ENCODE measurements around the gene PRDX4.

DNA sequence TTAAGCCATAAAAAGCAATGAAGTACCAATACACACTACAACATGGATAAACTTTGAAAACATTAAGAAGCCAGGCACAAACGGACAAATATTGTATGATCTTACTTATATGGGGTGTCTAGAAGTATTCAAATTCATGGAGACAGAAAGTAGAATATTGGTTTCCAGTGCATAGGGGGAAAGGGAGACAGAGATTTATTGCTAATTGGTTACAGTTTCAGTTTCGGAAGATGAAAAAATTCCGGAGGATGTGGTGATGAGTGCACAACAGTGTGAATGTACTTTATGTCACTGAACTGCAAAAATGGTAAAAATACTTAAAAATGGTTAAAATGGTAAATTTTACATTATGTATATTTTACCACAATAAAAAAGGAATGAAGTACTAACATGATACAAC, 5.1 kb upstream of the PRDX4 start:
- TF ChIP-seq, protein P1, sequence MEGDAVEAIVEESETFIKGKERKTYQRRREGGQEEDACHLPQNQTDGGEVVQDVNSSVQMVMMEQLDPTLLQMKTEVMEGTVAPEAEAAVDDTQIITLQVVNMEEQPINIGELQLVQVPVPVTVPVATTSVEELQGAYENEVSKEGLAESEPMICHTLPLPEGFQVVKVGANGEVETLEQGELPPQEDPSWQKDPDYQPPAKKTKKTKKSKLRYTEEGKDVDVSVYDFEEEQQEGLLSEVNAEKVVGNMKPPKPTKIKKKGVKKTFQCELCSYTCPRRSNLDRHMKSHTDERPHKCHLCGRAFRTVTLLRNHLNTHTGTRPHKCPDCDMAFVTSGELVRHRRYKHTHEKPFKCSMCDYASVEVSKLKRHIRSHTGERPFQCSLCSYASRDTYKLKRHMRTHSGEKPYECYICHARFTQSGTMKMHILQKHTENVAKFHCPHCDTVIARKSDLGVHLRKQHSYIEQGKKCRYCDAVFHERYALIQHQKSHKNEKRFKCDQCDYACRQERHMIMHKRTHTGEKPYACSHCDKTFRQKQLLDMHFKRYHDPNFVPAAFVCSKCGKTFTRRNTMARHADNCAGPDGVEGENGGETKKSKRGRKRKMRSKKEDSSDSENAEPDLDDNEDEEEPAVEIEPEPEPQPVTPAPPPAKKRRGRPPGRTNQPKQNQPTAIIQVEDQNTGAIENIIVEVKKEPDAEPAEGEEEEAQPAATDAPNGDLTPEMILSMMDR (IDR thresholded peaks at IDR 0.05; ENCODE audit: borderline replicate concordance, extremely low read depth, low read length, poor library complexity, severe bottlenecking): no peak
- TF ChIP-seq EZH2 (IDR thresholded peaks at IDR 0.05; ENCODE audit: borderline replicate concordance, low read depth, low read length, severe bottlenecking): no peak
